IMR-90 (cell line): ENCODE measurements around the gene DCC. TPM values are rescaled to one million over a fixed set of nuclear protein-coding genes. Genes with fewer than 3 reads are reported as not detected.

Experiments
- ATAC-seq: fragments of 200-7000 bp; cut with Tn5 transposase; 2 replicates; pipeline ENCODE4 v1.9.1; 2020; ENCODE audit warnings: low read depth, mild to moderate bottlenecking, moderate library complexity
- BruUV-seq: library from RNA; stranded (reverse); fragments of 400-500 nt; replicated peaks from 2 replicates; lab custom pipeline; 2021; lab: Mats Ljungman, UMichigan
- CTCF ChIA-PET: fragments of 300-600 bp; formaldehyde crosslinking; extraction: SDS; loops from one replicate; lab custom pipeline; 2021; ENCODE audit warnings: antibody characterized with exemption; lab: Yijun Ruan, JAX
- POLR2A ChIA-PET: fragments of 300-600 bp; sonication (Branson Sonifier 250); formaldehyde crosslinking; loops from one replicate; lab custom pipeline; 2022; ENCODE audit warnings: antibody characterized with exemption; ENCODE audit not compliant: unreplicated experiment; lab: Charles Lee
- DNase-seq: peaks from one replicate; pipeline ENCODE4 v3.0.0; 2013
- H2AFZ ChIP-seq: replicated peaks from 2 replicates; pipeline ENCODE3; 2013; ENCODE audit warnings: low read length, mild to moderate bottlenecking; ENCODE audit not compliant: poor library complexity
- H2AK5ac ChIP-seq: 2 replicates; pipeline ENCODE4 v1.6.1; 2013; ENCODE audit warnings: low read depth, low read length, inconsistent platforms
- H2AK9ac ChIP-seq: replicated peaks from 2 replicates; pipeline ENCODE3; 2013; ENCODE audit warnings: mild to moderate bottlenecking, low read depth, low read length, moderate library complexity; ENCODE audit not compliant: poor library complexity
- H2BK120ac ChIP-seq: 2 replicates; pipeline ENCODE4 v1.6.1; 2013; ENCODE audit warnings: low read depth, low read length, inconsistent platforms
- H2BK15ac ChIP-seq: 3 replicates; pipeline ENCODE4 v1.6.1; 2013; ENCODE audit warnings: low read depth, low read length, inconsistent platforms
- H2BK20ac ChIP-seq: 2 replicates; pipeline ENCODE4 v1.6.1; 2013; ENCODE audit warnings: low read depth, mild to moderate bottlenecking, inconsistent platforms, low read length, moderate library complexity
- H2BK5ac ChIP-seq: 2 replicates; pipeline ENCODE4 v1.6.1; 2013; ENCODE audit warnings: mild to moderate bottlenecking, low read depth, low read length, inconsistent platforms; ENCODE audit not compliant: poor library complexity, severe bottlenecking
- H3K14ac ChIP-seq: replicated peaks from 2 replicates; pipeline ENCODE4 v1.6.1; 2013; ENCODE audit warnings: low read depth, low read length, inconsistent platforms
- H3K18ac ChIP-seq: 2 replicates; pipeline ENCODE4 v1.6.1; 2013; ENCODE audit warnings: low read depth, low read length, control low read depth
- H3K23ac ChIP-seq: 2 replicates; pipeline ENCODE4 v1.6.1; 2013; ENCODE audit warnings: low read depth, low read length, inconsistent platforms
- H3K27ac ChIP-seq: 2 replicates; pipeline ENCODE4 v1.5.1; 2013; ENCODE audit warnings: mild to moderate bottlenecking, control low read depth, low read length; ENCODE audit not compliant: insufficient read depth
- H3K27me3 ChIP-seq: 2 replicates; pipeline ENCODE4 v1.6.1; 2013; ENCODE audit warnings: low read length; ENCODE audit not compliant: control insufficient read depth, insufficient read depth
- H3K36me3 ChIP-seq: 2 replicates; pipeline ENCODE4 v1.6.1; 2013; ENCODE audit warnings: low read length, mixed read lengths; ENCODE audit not compliant: control insufficient read depth, insufficient read depth
- H3K4ac ChIP-seq: 2 replicates; pipeline ENCODE4 v1.6.1; 2013; ENCODE audit warnings: low read depth, low read length, inconsistent platforms
- H3K4me1 ChIP-seq: 2 replicates; pipeline ENCODE4 v1.6.1; 2013; ENCODE audit warnings: low read length, mixed read lengths; ENCODE audit not compliant: control insufficient read depth, insufficient read depth
- H3K4me2 ChIP-seq: 2 replicates; pipeline ENCODE4 v1.6.1; 2013; ENCODE audit warnings: low read depth, mild to moderate bottlenecking, control low read depth, low read length, moderate library complexity
- H3K4me3 ChIP-seq: 2 replicates; pipeline ENCODE4 v1.5.1; 2013; ENCODE audit warnings: low read depth, mild to moderate bottlenecking, control low read depth, low read length, moderate library complexity; ENCODE audit not compliant: insufficient read depth
- H3K56ac ChIP-seq: 2 replicates; pipeline ENCODE4 v1.6.1; 2013; ENCODE audit warnings: low read length, inconsistent platforms; ENCODE audit not compliant: insufficient read depth; ENCODE audit errors: extremely low read depth
- H3K79me1 ChIP-seq, 2 experiments: 2 replicates each; pipeline ENCODE4 v1.6.1; 2013; ENCODE audit warnings: low read length in 2 of 2, inconsistent platforms in 1 of 2, low read depth in 1 of 2
- H3K9ac ChIP-seq: 2 replicates; pipeline ENCODE4 v1.6.1; 2013; ENCODE audit warnings: low read depth, low read length, control low read depth
- H3K9me1 ChIP-seq: 2 replicates; pipeline ENCODE4 v1.6.1; 2013; ENCODE audit warnings: low read length, inconsistent platforms; ENCODE audit not compliant: insufficient read depth
- H3K9me3 ChIP-seq: 2 replicates; pipeline ENCODE4 v1.6.1; 2013; ENCODE audit warnings: low read length; ENCODE audit not compliant: control insufficient read depth, insufficient read depth
- H4K20me1 ChIP-seq: 2 replicates; pipeline ENCODE4 v1.6.1; 2013; ENCODE audit warnings: low read length, inconsistent platforms; ENCODE audit not compliant: insufficient read depth
- H4K5ac ChIP-seq: 2 replicates; pipeline ENCODE4 v1.6.1; 2013; ENCODE audit warnings: mild to moderate bottlenecking, low read depth, low read length, control low read depth
- H4K8ac ChIP-seq, 2 experiments: 2 replicates each; pipeline ENCODE4 v1.6.1; 2013; ENCODE audit warnings: low read depth in 2 of 2, low read length in 2 of 2, control low read depth in 1 of 2, inconsistent platforms in 1 of 2
- H4K91ac ChIP-seq: 2 replicates; pipeline ENCODE4 v1.6.1; 2013; ENCODE audit warnings: low read depth, low read length, inconsistent platforms; ENCODE audit not compliant: insufficient read depth
- BHLHE40 ChIP-seq: fragments of 150-350 bp; IDR thresholded peaks from 2 replicates; pipeline ENCODE4 v1.6.1; 2016; ENCODE audit warnings: mild to moderate bottlenecking, low read depth, low read length
- CHD1 ChIP-seq: IDR thresholded peaks from 2 replicates; pipeline ENCODE4 v1.6.1; 2012; ENCODE audit warnings: low read depth, low read length, improper control_type of control experiment
- MAFK ChIP-seq: IDR thresholded peaks from 2 replicates; pipeline ENCODE4 v1.6.1; 2012; ENCODE audit warnings: low read depth, low read length, improper control_type of control experiment
- RFX5 ChIP-seq: IDR thresholded peaks from 2 replicates; pipeline ENCODE4 v1.8.0; 2012; ENCODE audit warnings: low read depth, mild to moderate bottlenecking, low read length, moderate library complexity
- WGBS, 2 experiments: methylation state at CpG; one replicate each; pipeline versions ENCODE4 v1.1.5 to v1.1.7; 2013; ENCODE audit warnings: missing lambda C conversion rate in 2 of 2; ENCODE audit not compliant: insufficient read length in 1 of 2; ENCODE audit errors: extremely low coverage in 2 of 2; 5-methylcytosine and 5-hydroxymethylcytosine counted together
- dilution Hi-C: fragments of 300-500 bp; cut with HindIII; formaldehyde crosslinking; loops from one replicate; pipeline ENCODE4 v1.14.3; 2018; ENCODE audit warnings: low sequenced_read_pairs; ENCODE audit not compliant: unreplicated experiment
- in situ Hi-C: fragments of 300-500 bp; cut with MboI; formaldehyde crosslinking; loops from 3 replicates; pipeline ENCODE4 v1.14.3; 2019; ENCODE audit warnings: low sequenced_read_pairs, inconsistent platforms, mixed read lengths
- intact Hi-C: fragments of 100-400 bp; cut with micrococcal nuclease; formaldehyde crosslinking; loops from 2 replicates; pipeline ENCODE4 v1.10.0; 2022
- polyA plus RNA-seq, 3 experiments: library from polyadenylated mRNA; depleted of rRNA; stranded (reverse); fragments of >200 nt; gene quantifications; 2 replicates each; pipeline ENCODE4 v1.2.3, GENCODE V29; 2012; ENCODE audit warnings: low replicate concordance in 1 of 3
- total RNA-seq: library from RNA; depleted of rRNA; stranded (reverse); fragments of >200 nt; gene quantifications from 2 replicates; pipeline ENCODE4 v1.2.3, GENCODE V29; 2012

Gene DCC
- total and polyA plus RNA-seq, 2 of the 4 experiments (the other 2 are of a cell fraction) = 0.31 to 0.54 TPM

DNA sequence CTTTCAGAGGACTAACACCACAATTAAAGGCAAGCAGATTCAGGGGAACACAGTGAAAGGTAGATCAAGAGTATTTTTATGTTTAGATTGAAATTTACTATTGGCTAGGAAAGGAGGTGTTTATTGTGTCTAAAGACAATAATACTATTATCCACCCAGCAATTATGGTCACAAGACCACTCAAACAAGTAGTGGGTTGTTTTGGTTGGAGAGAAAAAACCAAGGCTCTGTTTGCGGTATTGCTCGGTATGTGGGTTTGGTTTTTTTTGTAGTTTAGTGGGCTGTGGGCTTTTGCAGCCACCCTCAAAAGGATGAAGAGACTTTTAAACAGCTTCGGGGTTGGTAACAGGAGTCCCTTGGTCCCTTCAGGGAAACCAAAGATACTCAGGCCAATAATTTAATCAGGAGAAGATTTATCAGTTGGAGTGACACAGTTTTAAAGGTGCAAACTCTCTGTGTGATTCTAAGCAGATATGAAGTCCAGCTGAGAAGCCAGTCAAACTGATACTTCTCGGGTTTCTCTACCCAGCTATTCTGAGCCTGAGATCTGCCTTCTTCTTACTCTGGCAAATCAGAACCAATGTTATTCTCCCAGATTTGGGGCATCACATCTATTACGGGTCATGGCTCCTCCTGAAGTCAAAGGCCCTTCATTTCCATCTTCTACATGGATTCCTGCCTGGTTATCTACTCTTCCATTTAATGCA is 55.3 kb downstream of the DCC start:
- Histone ChIP-seq H3K14ac (no peak overlapping the region), H4K8ac (no peak overlapping the region), H3K36me3 (no peaks in the 10 kb centered on the region), H3K27me3 (no peaks in the 10 kb centered on the region), H3K9me3 (peaks cover 3% of the 10 kb centered on the region; the same call in 1 of the 2 replicates), H3K4me1 (no peaks in the 10 kb centered on the region), H3K56ac (no peak overlapping the region), H2BK5ac (no peak overlapping the region), H3K79me1 (no peaks in the 10 kb centered on the region), H2AFZ (no peak overlapping the region), H2BK15ac (no peak overlapping the region), H2AK9ac (no peak overlapping the region), H3K23ac (no peak overlapping the region), H2AK5ac (no peak overlapping the region), H3K9ac (no peak overlapping the region), H3K27ac (no peak overlapping the region), H4K20me1 (no peaks in the 10 kb centered on the region), H2BK20ac (no peak overlapping the region), H4K91ac (no peak overlapping the region), H3K18ac (no peak overlapping the region), H3K4me3 (no peak overlapping the region), H3K9me1 (no peaks in the 10 kb centered on the region), H3K4me2 (no peak overlapping the region), H4K5ac (no peak overlapping the region), H3K4ac (no peak overlapping the region), H2BK120ac (no peak overlapping the region)
- CTCF ChIA-PET = no interaction called here
- ATAC-seq (no peak), DNase-seq (no peak)
- POLR2A ChIA-PET = no interaction called here
- BruUV-seq = no TSS peak
- dilution Hi-C loops (no loop called here), intact Hi-C loops (no loop called here), in situ Hi-C loops (no loop called here)
- TF ChIP-seq BHLHE40 (no peak), CHD1 (no peak), RFX5 (no peak), MAFK (no peak)
- WGBS, 2 experiments = 55% methylated on average over 2 of the region's 5 CpGs; no CpG with 5 or more reads in 1 of the 2 experiments
